Transverse colon (tissue), 3 donors: ENCODE measurements around the gene STK39.

ENCODE experiments used
- EP300 ChIP-seq: sonication (generic); formaldehyde crosslinking; IDR thresholded peaks from one replicate; pipeline ENCODE4 v1.6.1; 2017; ENCODE audit warnings: antibody characterized with exemption, low read depth
- POLR2A ChIP-seq: fragments of 450-650 bp; IDR thresholded peaks from one replicate; pipeline ENCODE4 v1.6.1; 2016; ENCODE audit warnings: antibody characterized with exemption, mild to moderate bottlenecking, moderate library complexity
- TF ChIP-seq, protein P1 (sequence below), 5 experiments: fragments of 200-600 bp in 3 of 5; fragments of 450-650 bp in 2 of 5; sonication (generic) in 3 of 5; IDR thresholded peaks; 1 replicate in 2 of 5; 2 replicates in 3 of 5; pipeline ENCODE4 v1.5.1; 2016 to 2017; ENCODE audit warnings: antibody characterized with exemption in 5 of 5, inconsistent platforms in 3 of 5, mild to moderate bottlenecking in 2 of 5, moderate library complexity in 1 of 5

DNA sequence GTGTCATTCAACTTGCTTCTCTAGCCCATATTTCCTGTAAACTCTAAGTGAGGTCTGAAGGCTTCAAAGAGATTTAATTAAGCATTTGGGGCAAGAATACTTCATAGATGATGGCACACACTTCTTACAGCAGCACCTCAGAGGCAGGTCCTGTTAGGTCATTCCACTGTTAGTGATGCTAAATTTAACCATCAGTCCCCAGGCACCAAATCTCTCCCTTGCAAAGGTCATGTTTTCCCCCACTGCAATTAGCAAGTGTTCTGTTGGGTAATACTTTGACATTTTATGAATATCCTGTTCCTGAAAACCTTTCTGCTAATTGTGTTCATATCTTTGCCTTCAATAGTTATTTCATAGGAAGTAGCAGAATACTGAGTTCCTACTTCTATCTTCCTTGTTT is 117.0 kb downstream of the STK39 start:
- TF ChIP-seq, protein P1, sequence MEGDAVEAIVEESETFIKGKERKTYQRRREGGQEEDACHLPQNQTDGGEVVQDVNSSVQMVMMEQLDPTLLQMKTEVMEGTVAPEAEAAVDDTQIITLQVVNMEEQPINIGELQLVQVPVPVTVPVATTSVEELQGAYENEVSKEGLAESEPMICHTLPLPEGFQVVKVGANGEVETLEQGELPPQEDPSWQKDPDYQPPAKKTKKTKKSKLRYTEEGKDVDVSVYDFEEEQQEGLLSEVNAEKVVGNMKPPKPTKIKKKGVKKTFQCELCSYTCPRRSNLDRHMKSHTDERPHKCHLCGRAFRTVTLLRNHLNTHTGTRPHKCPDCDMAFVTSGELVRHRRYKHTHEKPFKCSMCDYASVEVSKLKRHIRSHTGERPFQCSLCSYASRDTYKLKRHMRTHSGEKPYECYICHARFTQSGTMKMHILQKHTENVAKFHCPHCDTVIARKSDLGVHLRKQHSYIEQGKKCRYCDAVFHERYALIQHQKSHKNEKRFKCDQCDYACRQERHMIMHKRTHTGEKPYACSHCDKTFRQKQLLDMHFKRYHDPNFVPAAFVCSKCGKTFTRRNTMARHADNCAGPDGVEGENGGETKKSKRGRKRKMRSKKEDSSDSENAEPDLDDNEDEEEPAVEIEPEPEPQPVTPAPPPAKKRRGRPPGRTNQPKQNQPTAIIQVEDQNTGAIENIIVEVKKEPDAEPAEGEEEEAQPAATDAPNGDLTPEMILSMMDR (IDR thresholded peaks at IDR 0.05): no peak
- no peak for TF ChIP-seq POLR2A
- no peak for TF ChIP-seq EP300
